Esophagus muscularis mucosa (tissue), 4 donors: ENCODE data around the gene PAOX. TPM values are rescaled to one million over a fixed set of nuclear protein-coding genes. Genes with fewer than 3 reads are reported as not detected.

Experiments
- DNase-seq: peaks from one replicate; pipeline ENCODE4 v3.0.0-alpha.2; 2017; ENCODE audit errors: extremely low spot score
- H3K27ac ChIP-seq, 4 donors: fragments of 200-600 bp; sonication (generic); replicated peaks in 1 of 4; 1 replicate in 3 of 4; 2 replicates in 1 of 4; pipeline ENCODE4 v1.5.1; 2016 to 2019; ENCODE audit warnings: mild to moderate bottlenecking in 1 of 4
- H3K27me3 ChIP-seq, 4 donors: fragments of 200-600 bp; sonication (generic); one replicate each; pipeline versions ENCODE4 v1.5.1 to v1.6.0; 2016 to 2019
- H3K36me3 ChIP-seq, 4 donors: fragments of 200-600 bp; sonication (generic); one replicate each; pipeline ENCODE4 v1.5.1; 2016 to 2019
- H3K4me1 ChIP-seq, 4 donors: fragments of 200-600 bp; sonication (generic); one replicate each; pipeline ENCODE4 v1.5.1; 2016 to 2019
- H3K4me3 ChIP-seq, 4 donors: fragments of 200-600 bp; sonication (generic); 1 replicate in 2 of 4; 2 replicates in 2 of 4; pipeline ENCODE4 v1.5.1; 2016 to 2019; ENCODE audit warnings: mild to moderate bottlenecking in 4 of 4, moderate library complexity in 1 of 4
- H3K9me3 ChIP-seq, 4 donors: fragments of 200-600 bp; sonication (generic); 1 replicate in 3 of 4; 2 replicates in 1 of 4; pipeline ENCODE4 v1.5.1; 2016 to 2019
- EP300 ChIP-seq: sonication (generic); formaldehyde crosslinking; IDR thresholded peaks from one replicate; pipeline ENCODE4 v1.6.1; 2017; ENCODE audit warnings: antibody characterized with exemption
- POLR2A ChIP-seq: fragments of 450-650 bp; IDR thresholded peaks from one replicate; pipeline ENCODE4 v1.6.1; 2017; ENCODE audit warnings: antibody characterized with exemption, moderate library complexity, mild to moderate bottlenecking, low read depth
- POLR2AphosphoS5 ChIP-seq, 2 donors: sonication (generic); formaldehyde crosslinking; IDR thresholded peaks; one replicate each; pipeline ENCODE4 v1.6.1; 2017; ENCODE audit warnings: antibody characterized with exemption in 2 of 2
- WGBS: methylation state at CpG from one replicate; pipeline ENCODE4 v1.1.5; 2018; 5-methylcytosine and 5-hydroxymethylcytosine counted together
- intact Hi-C: fragments of 100-400 bp; cut with DNase I; formaldehyde crosslinking; loops from one replicate; pipeline ENCODE4 v1.15.1; 2023
- total RNA-seq, 4 donors: library from RNA; depleted of rRNA; stranded (reverse); fragments of >200 nt; gene quantifications; one replicate each; pipeline versions ENCODE4 v1.1.0 to v1.2.1, GENCODE V29; 2016
- TF ChIP-seq, protein P1 (sequence below), 3 experiments: fragments of 200-600 bp in 2 of 3; fragments of 450-650 bp in 1 of 3; sonication (generic) in 2 of 3; IDR thresholded peaks; one replicate each; pipeline ENCODE4 v1.5.1; 2017 to 2019; ENCODE audit warnings: antibody characterized with exemption in 3 of 3, mild to moderate bottlenecking in 2 of 3, moderate library complexity in 1 of 3

Gene PAOX
- total RNA-seq, 4 donors from 2014 or later, result 10.1 to 15.0 (median 14.3) TPM

DNA sequence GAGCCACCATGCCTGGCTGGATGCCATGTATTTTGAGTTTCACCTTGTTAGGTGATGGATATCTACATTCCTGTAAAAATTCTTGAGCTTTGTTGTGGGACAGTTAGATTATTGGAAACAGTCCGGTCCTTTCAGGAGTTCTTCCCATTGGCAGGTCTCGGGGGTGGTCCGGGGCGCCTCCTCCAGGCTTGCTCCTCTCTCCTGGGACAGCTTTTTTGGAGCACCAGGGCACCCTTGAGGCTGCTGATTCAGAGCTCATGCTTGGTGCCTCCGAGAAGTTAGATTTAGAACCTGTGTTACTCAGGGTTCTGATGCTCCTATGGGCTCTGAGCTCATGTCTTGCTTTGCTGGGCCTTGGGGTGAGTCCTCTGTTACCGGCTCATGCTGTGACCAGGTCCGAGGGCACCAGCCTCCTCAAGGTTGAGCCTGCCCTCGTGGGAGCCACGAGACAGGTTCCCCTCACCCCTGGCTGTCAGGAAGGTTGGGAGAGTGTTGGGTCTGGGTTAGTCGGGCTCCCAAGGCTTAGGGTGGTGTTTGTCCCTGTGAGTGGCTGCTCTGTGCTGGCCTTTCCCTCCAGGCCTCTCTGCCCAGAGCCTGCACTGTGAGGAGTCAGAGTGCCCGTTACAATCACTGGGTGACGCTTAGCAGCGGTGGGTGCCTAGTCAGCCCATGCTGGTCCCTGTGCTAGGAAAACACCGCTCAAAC, 39.4 kb downstream of the PAOX start:
- Histone ChIP-seq H3K36me3 (peaks cover 16 to 59% (median 50%) of the 10 kb centered on the region in 4 donors), H3K4me3 (no peak overlapping the region), H3K27ac (no peak overlapping the region), H3K9me3 (no peaks in the 10 kb centered on the region), H3K4me1 (peaks cover 0 to 12% (median 8%) of the 10 kb centered on the region in 4 donors), H3K27me3 (peaks cover 0 to 27% (median 5%) of the 10 kb centered on the region in 4 donors)
- 97% methylated on average over 6 of the region's 14 CpGs for WGBS
- intact Hi-C loops, result no loop called here
- TF ChIP-seq POLR2A (no peak), EP300 (no peak)
- TF ChIP-seq, protein P1, sequence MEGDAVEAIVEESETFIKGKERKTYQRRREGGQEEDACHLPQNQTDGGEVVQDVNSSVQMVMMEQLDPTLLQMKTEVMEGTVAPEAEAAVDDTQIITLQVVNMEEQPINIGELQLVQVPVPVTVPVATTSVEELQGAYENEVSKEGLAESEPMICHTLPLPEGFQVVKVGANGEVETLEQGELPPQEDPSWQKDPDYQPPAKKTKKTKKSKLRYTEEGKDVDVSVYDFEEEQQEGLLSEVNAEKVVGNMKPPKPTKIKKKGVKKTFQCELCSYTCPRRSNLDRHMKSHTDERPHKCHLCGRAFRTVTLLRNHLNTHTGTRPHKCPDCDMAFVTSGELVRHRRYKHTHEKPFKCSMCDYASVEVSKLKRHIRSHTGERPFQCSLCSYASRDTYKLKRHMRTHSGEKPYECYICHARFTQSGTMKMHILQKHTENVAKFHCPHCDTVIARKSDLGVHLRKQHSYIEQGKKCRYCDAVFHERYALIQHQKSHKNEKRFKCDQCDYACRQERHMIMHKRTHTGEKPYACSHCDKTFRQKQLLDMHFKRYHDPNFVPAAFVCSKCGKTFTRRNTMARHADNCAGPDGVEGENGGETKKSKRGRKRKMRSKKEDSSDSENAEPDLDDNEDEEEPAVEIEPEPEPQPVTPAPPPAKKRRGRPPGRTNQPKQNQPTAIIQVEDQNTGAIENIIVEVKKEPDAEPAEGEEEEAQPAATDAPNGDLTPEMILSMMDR (IDR thresholded peaks at IDR 0.05), result no peak
- DNase-seq, result peak; percentile 42

DNA sequence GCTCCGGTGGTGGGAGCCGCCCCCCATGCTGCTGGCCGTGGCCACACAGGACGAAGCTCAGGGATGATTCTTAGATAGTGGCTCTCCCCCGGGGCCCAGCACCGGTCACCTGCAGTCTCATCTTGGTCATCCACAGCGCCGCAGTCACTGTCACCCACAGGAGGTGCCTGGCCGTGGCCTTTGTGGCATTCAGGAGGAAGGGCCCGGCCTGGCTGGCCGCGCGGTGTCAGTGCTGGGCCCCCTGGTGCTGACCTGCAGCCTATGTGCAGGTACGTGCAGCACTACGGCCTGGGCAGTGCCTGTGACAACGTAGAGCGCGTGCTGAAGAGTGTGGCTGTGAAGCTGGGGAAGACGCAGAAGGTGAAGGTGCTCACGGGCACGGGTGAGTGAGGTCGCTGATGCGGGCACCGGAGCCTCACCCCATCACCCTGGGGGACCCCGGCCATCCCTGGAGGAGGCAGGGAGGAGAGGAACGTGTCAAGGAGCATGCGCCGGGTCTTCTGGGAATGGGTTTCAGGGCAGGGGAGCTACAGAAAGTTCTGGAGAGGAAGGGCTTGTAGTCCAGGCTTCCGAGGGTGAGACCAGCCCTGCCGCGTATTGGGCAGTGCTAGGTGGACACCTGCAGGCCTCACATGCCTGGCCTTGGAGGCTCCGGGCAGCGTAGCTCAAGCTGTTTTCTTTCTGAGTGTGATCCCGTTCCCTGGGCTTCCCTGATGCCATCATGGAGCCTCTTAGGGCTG, 40.3 kb downstream of the PAOX start:
- peaks cover 0 to 31% (median 5%) of the 10 kb centered on the region in 4 donors for H3K27me3 ChIP-seq
- peaks cover 16 to 55% (median 49%) of the 10 kb centered on the region in 4 donors for H3K36me3 ChIP-seq
- intact Hi-C loops, result no loop called here
- peaks cover 0 to 14% (median 12%) of the 10 kb centered on the region in 4 donors for H3K4me1 ChIP-seq
- peak; percentile 62 for DNase-seq
- TF ChIP-seq, protein P1 (IDR thresholded peaks at IDR 0.05), result no peak
- TF ChIP-seq POLR2AphosphoS5 (IDR thresholded peaks at IDR 0.05) (no peak), POLR2A (no peak), EP300 (no peak)
- 93% methylated on average over 28 of the region's 34 CpGs for WGBS
- no peak overlapping the region for H3K27ac ChIP-seq
- H3K9me3 ChIP-seq, result no peaks in the 10 kb centered on the region
- H3K4me3 ChIP-seq, result no peak overlapping the region

- no peak overlapping the region for H3K27ac ChIP-seq
- no peak for TF ChIP-seq EP300
- TF ChIP-seq POLR2AphosphoS5 (IDR thresholded peaks at IDR 0.05), result no peak
- TF ChIP-seq POLR2A, result no peak
- TF ChIP-seq, protein P1 (IDR thresholded peaks at IDR 0.05), result no peak
- H3K4me3 ChIP-seq, result no peak overlapping the region
- H3K27me3 ChIP-seq, result peaks cover 0 to 36% (median 5%) of the 10 kb centered on the region in 4 donors
- H3K4me1 ChIP-seq, result peaks cover 0 to 16% (median 12%) of the 10 kb centered on the region in 4 donors
- H3K36me3 ChIP-seq, result peaks cover 16 to 49% (median 44%) of the 10 kb centered on the region in 4 donors
- WGBS, result 83% methylated on average over 3 of the region's 17 CpGs
- intact Hi-C loops, result no loop called here
- peak; percentile 77 for DNase-seq
- H3K9me3 ChIP-seq, result no peaks in the 10 kb centered on the region
Measured at GRCh38 chr10:133420028-133420427, 41.0 kb downstream of the PAOX start.

GRCh38 chr10:133420579-133420978, 41.5 kb downstream of the PAOX start:
- TF ChIP-seq POLR2AphosphoS5 (IDR thresholded peaks at IDR 0.05) (no peak), EP300 (no peak), POLR2A (no peak)
- TF ChIP-seq, protein P1 (IDR thresholded peaks at IDR 0.05), result no peak
- peak; percentile 89 for DNase-seq
- WGBS, result 89% methylated on average over 4 of the region's 6 CpGs
- Histone ChIP-seq H3K4me1 (peaks cover 0 to 16% (median 12%) of the 10 kb centered on the region in 4 donors), H3K36me3 (peaks cover 16 to 44% (median 39%) of the 10 kb centered on the region in 4 donors), H3K27me3 (peaks cover 0 to 36% (median 5%) of the 10 kb centered on the region in 4 donors), H3K27ac (no peak overlapping the region), H3K4me3 (no peak overlapping the region), H3K9me3 (no peaks in the 10 kb centered on the region)
- intact Hi-C loops, result no loop called here
